ENCODE results near the gene SLC9A9.

DNA sequence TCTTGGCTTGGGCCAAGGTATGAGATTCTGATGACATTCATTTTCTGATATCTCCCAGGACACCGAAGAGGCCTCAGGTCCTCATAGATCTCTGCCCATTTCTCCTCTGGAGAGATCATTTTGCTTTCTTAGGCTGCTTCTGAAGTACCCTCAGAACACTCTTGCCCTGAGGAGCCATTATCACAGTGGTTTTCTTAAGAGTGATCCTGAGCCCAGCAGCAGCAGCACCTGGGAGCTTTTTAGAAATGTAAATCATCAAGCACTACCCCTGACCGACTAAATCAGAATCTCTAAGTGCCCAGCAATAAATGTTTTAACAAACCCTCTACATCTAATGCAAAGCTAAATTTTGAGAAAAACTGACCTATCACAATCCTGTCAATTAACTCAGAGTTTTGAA lies 40.6 kb upstream of the SLC9A9 start:
- TF ChIP-seq EP300 (conservative IDR thresholded peaks at IDR 0.05; ENCODE audit: poor library complexity, severe bottlenecking), result no peak
- TF ChIP-seq, protein P1, sequence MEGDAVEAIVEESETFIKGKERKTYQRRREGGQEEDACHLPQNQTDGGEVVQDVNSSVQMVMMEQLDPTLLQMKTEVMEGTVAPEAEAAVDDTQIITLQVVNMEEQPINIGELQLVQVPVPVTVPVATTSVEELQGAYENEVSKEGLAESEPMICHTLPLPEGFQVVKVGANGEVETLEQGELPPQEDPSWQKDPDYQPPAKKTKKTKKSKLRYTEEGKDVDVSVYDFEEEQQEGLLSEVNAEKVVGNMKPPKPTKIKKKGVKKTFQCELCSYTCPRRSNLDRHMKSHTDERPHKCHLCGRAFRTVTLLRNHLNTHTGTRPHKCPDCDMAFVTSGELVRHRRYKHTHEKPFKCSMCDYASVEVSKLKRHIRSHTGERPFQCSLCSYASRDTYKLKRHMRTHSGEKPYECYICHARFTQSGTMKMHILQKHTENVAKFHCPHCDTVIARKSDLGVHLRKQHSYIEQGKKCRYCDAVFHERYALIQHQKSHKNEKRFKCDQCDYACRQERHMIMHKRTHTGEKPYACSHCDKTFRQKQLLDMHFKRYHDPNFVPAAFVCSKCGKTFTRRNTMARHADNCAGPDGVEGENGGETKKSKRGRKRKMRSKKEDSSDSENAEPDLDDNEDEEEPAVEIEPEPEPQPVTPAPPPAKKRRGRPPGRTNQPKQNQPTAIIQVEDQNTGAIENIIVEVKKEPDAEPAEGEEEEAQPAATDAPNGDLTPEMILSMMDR (IDR thresholded peaks at IDR 0.05; ENCODE audit: poor library complexity, severe bottlenecking), result no peak
- TF ChIP-seq MXI1 (conservative IDR thresholded peaks at IDR 0.05; ENCODE audit: poor library complexity, severe bottlenecking), result no peak
- no peak for TF ChIP-seq POLR2AphosphoS5 (IDR thresholded peaks at IDR 0.05)
- no peak for TF ChIP-seq SMC3 (conservative IDR thresholded peaks at IDR 0.05; ENCODE audit: poor library complexity)
- no peak for TF ChIP-seq EZH2 (IDR thresholded peaks at IDR 0.05; ENCODE audit: borderline replicate concordance, insufficient read depth, low read length, poor library complexity, severe bottlenecking)
- TF ChIP-seq, protein P2, sequence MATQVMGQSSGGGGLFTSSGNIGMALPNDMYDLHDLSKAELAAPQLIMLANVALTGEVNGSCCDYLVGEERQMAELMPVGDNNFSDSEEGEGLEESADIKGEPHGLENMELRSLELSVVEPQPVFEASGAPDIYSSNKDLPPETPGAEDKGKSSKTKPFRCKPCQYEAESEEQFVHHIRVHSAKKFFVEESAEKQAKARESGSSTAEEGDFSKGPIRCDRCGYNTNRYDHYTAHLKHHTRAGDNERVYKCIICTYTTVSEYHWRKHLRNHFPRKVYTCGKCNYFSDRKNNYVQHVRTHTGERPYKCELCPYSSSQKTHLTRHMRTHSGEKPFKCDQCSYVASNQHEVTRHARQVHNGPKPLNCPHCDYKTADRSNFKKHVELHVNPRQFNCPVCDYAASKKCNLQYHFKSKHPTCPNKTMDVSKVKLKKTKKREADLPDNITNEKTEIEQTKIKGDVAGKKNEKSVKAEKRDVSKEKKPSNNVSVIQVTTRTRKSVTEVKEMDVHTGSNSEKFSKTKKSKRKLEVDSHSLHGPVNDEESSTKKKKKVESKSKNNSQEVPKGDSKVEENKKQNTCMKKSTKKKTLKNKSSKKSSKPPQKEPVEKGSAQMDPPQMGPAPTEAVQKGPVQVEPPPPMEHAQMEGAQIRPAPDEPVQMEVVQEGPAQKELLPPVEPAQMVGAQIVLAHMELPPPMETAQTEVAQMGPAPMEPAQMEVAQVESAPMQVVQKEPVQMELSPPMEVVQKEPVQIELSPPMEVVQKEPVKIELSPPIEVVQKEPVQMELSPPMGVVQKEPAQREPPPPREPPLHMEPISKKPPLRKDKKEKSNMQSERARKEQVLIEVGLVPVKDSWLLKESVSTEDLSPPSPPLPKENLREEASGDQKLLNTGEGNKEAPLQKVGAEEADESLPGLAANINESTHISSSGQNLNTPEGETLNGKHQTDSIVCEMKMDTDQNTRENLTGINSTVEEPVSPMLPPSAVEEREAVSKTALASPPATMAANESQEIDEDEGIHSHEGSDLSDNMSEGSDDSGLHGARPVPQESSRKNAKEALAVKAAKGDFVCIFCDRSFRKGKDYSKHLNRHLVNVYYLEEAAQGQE (IDR thresholded peaks at IDR 0.05; ENCODE audit: borderline replicate concordance), result no peak
- no peak for TF ChIP-seq RAD21 (conservative IDR thresholded peaks at IDR 0.05)
